Activated T-helper 1 cell treated with anti-CD3 and anti-CD28 coated beads, Interleukin-12 subunit alpha, Interleukin-12 subunit beta, Interleukin-2, Interleukin-4 antibody, amounts not matched to agents 30 ng/mL and 10 ng/mL and 1 ng/mL, durations not matched to agents 14 hours and 24 hours and 36 hours (primary cell): ENCODE results near the gene CTNNB1. TPM values are rescaled to one million over a fixed set of nuclear protein-coding genes. Genes with fewer than 3 reads are reported as not detected.

Source experiments
- DNase-seq: peaks from one replicate; pipeline ENCODE4 v3.0.0; 2021; ENCODE audit warnings: low spot score
- H3K27ac Mint-ChIP-seq: one replicate; pipeline ENCODE4 v1.8.0; 2021; ENCODE audit warnings: mild to moderate bottlenecking, mixed read lengths
- H3K27me3 Mint-ChIP-seq: one replicate; pipeline ENCODE4 v1.8.0; 2022; ENCODE audit warnings: mild to moderate bottlenecking, moderate library complexity, mixed read lengths; ENCODE audit not compliant: insufficient read depth
- H3K36me3 Mint-ChIP-seq: one replicate; pipeline ENCODE4 v1.8.0; 2021; ENCODE audit warnings: low read depth, mixed read lengths
- H3K4me1 Mint-ChIP-seq: one replicate; pipeline ENCODE4 v1.8.0; 2021; ENCODE audit warnings: low read depth, mixed read lengths
- H3K4me3 Mint-ChIP-seq: one replicate; pipeline ENCODE4 v1.8.0; 2021; ENCODE audit warnings: mild to moderate bottlenecking, moderate library complexity, mixed read lengths
- H3K9me3 Mint-ChIP-seq: one replicate; pipeline ENCODE4 v1.8.0; 2021; ENCODE audit warnings: mixed read lengths
- intact Hi-C: fragments of 100-400 bp; cut with micrococcal nuclease; formaldehyde crosslinking; loops from one replicate; pipeline ENCODE4 v1.15.1; 2024
- total RNA-seq: library from RNA; stranded (reverse); gene quantifications from 2 replicates; pipeline ENCODE4 v1.2.3, GENCODE V29; 2022

Gene CTNNB1
- total RNA-seq, 1 donor from 2014 or later, result 137 TPM

GRCh38 chr3:41176596-41176995 is 22.7 kb upstream of the CTNNB1 start:
- no peaks in the 10 kb centered on the region for H3K9me3 Mint-ChIP-seq
- no peak for DNase-seq
- no peak overlapping the region for H3K27ac Mint-ChIP-seq
- intact Hi-C loops, result no loop called here
- peaks cover 13% of the 10 kb centered on the region for H3K27me3 Mint-ChIP-seq
- no peaks in the 10 kb centered on the region for H3K4me1 Mint-ChIP-seq
- H3K36me3 Mint-ChIP-seq, result no peaks in the 10 kb centered on the region
- H3K4me3 Mint-ChIP-seq, result no peak overlapping the region

- H3K4me1 Mint-ChIP-seq, result no peaks in the 10 kb centered on the region
- intact Hi-C loops, result no loop called here
- H3K27me3 Mint-ChIP-seq, result peaks cover 8% of the 10 kb centered on the region
- no peaks in the 10 kb centered on the region for H3K9me3 Mint-ChIP-seq
- H3K4me3 Mint-ChIP-seq, result no peak overlapping the region
- no peaks in the 10 kb centered on the region for H3K36me3 Mint-ChIP-seq
- DNase-seq, result no peak
- H3K27ac Mint-ChIP-seq, result no peak overlapping the region
These were observed 20.7 kb upstream of the CTNNB1 start for GRCh38 chr3:41178576-41178975.

- Mint-ChIP-seq H3K4me3 (no peak overlapping the region), H3K36me3 (no peaks in the 10 kb centered on the region), H3K27ac (no peak overlapping the region), H3K4me1 (no peaks in the 10 kb centered on the region), H3K27me3 (peaks cover 10% of the 10 kb centered on the region), H3K9me3 (no peaks in the 10 kb centered on the region)
- DNase-seq, result no peak
- intact Hi-C loops, result loop anchor here (10.0 kb wide), 1 partner anchor 914 kb away; the partner anchor contains the start of gene TRAK1
These were observed 18.9 kb upstream of the CTNNB1 start for GRCh38 chr3:41180396-41180795.

DNA sequence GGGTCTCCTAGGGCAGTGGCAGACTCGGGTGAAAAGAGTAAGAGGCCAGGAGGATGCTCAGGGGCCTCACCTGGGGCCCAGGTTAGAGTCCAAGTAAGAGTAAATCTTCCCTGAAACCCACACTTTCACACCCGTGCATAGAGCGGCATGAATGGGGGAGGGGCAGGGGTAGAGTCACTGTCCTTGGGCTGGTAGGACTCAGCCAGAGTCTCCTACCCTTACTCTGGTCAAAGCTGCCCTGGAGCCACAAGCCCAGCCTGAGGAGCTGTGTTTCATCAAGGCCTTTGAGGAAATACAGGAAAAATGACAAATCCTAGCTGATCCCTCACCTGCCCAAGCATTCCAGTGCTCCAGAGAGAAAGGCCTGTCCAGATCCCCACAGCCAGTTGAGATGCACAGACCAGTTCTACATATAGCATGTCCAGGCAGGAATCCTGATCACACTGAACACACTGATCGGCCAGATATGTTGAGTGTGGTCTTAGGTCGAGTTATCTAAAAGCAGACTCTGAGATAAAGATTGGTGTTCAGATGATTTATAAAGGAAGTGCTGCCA is 16.7 kb upstream of the CTNNB1 start:
- Mint-ChIP-seq H3K27ac (no peak overlapping the region), H3K36me3 (no peaks in the 10 kb centered on the region), H3K9me3 (no peaks in the 10 kb centered on the region), H3K27me3 (peaks cover 7% of the 10 kb centered on the region), H3K4me1 (peaks cover 8% of the 10 kb centered on the region), H3K4me3 (no peak overlapping the region)
- intact Hi-C loops, result loop anchor here (10.0 kb wide), 1 partner anchor 912 kb away; the partner anchor contains the start of gene TRAK1
- DNase-seq, result no peak

GRCh38 chr3:41184394-41184793 is 14.9 kb upstream of the CTNNB1 start:
- Mint-ChIP-seq H3K27ac (no peak overlapping the region), H3K9me3 (no peaks in the 10 kb centered on the region), H3K4me3 (no peak overlapping the region), H3K27me3 (peaks cover 4% of the 10 kb centered on the region), H3K36me3 (no peaks in the 10 kb centered on the region), H3K4me1 (peaks cover 21% of the 10 kb centered on the region)
- intact Hi-C loops, result loop anchor here (10.0 kb wide), 1 partner anchor 910 kb away; the partner anchor contains the start of gene TRAK1
- DNase-seq, result no peak

DNA sequence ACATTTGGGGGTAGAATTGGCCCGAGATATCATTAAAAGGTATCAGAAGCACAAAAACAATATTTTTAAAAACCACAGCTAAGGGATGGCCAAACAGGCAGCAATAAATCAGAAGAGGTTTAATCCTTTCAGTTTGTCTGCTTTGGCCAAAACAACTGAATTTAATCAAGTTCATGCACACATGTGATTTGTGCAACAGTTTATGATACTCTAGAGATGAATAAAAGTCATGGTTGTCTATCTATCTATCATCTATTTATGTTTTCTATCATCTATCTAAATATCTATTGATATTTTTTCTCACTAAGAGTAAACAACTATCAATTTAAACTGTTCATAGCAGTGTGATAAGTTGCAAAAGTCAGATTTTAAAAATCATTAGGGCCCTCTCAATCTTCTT is 13.0 kb upstream of the CTNNB1 start:
- Mint-ChIP-seq H3K9me3 (no peaks in the 10 kb centered on the region), H3K27me3 (peaks cover 8% of the 10 kb centered on the region), H3K27ac (no peak overlapping the region), H3K4me1 (peaks cover 35% of the 10 kb centered on the region), H3K4me3 (no peak overlapping the region), H3K36me3 (no peaks in the 10 kb centered on the region)
- DNase-seq, result no peak
- intact Hi-C loops, result loop anchor here (5.0 to 10.0 kb wide), 2 partner anchors 69 to 909 kb away; partner anchors contain the start of gene TRAK1

GRCh38 chr3:41188306-41188705 is 11.0 kb upstream of the CTNNB1 start:
- Mint-ChIP-seq H3K9me3 (no peaks in the 10 kb centered on the region), H3K36me3 (no peaks in the 10 kb centered on the region), H3K27ac (peak overlapping the region; percentile 51), H3K27me3 (peaks cover 12% of the 10 kb centered on the region), H3K4me3 (no peak overlapping the region), H3K4me1 (peaks cover 35% of the 10 kb centered on the region)
- intact Hi-C loops, result loop anchor here (1.0 to 10.0 kb wide), 7 partner anchors 11 to 906 kb away; partner anchors contain the start of genes CTNNB1 and TRAK1
- DNase-seq, result no peak

DNA sequence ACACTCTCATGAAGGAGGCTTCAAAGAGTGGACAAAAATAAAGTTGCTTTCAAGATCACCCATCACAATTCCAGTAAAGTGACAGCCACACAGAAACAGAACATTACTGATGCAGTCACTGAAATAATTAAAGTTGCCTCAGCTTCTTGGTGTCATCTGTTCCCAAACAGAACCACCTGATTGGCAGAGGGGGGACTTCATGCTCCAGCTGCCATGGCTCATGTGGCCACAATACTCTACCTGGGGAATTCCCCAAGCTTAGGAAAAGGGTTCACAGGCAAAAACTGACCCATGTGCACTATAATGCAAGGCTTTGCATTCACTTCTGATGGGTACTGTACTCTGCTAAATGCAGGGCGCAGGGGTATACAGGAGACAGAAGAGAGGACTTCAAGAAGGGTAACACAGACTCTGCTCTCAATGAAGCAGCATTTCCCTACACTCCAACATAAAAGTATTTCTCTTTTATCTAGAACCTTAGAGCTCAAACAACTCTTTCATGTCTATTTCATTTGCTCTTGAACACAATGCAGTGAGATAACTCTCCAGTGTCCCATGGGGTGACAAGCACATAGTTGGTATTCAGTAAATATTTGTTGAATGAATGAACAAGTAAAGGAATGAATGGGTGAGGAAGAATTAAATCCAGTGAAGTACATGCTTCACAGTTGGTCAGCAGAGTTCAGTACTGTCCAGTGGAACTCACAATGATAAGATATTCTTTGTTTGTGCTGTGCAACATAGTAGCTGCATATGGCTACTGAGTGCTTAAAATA is 8.6 kb upstream of the CTNNB1 start:
- no peaks in the 10 kb centered on the region for H3K9me3 Mint-ChIP-seq
- H3K27ac Mint-ChIP-seq, result no peak overlapping the region
- H3K36me3 Mint-ChIP-seq, result no peaks in the 10 kb centered on the region
- peaks cover 22% of the 10 kb centered on the region for H3K27me3 Mint-ChIP-seq
- H3K4me1 Mint-ChIP-seq, result peaks cover 35% of the 10 kb centered on the region
- no peak for DNase-seq
- no peak overlapping the region for H3K4me3 Mint-ChIP-seq
- intact Hi-C loops, result no loop called here

- no peak for DNase-seq
- Mint-ChIP-seq H3K9me3 (no peaks in the 10 kb centered on the region), H3K4me1 (peaks cover 24% of the 10 kb centered on the region), H3K27me3 (peaks cover 34% of the 10 kb centered on the region), H3K27ac (no peak overlapping the region), H3K4me3 (no peak overlapping the region), H3K36me3 (no peaks in the 10 kb centered on the region)
- intact Hi-C loops, result no loop called here
These were observed 6.4 kb upstream of the CTNNB1 start for GRCh38 chr3:41192885-41193284.

DNA sequence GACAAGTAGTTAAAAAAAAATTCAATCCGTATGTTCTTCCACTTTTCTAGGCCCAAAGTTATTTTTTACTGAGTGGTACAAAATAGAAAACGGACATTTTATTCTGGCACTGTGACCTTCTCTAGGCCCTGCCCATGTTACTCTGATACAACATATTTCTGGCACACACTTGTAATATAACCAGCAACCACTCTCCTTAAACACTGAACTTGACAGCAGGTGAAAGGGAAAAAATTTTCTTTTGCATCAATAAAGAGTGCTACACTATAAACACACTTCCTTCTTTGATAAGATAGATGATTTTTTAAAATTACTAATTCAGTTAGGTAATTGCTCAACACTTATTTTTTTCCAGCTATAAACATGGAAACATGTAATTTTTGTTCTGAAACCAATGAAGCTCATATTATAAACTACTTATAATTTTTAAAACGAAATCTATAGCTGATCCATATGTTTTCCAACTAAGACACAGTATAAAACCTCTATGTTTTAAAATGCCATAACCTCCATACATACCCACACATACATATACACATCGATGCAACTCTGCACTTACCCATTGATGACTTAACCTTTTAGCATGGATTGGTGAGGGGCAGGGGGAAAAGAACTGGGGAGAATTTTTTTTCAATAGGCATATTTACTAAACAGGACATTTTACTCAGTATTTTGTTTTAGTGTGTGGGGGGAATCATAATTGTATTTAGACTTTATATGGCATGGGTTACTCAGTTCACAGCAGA is 5.3 kb upstream of the CTNNB1 start:
- H3K36me3 Mint-ChIP-seq, result no peaks in the 10 kb centered on the region
- intact Hi-C loops, result no loop called here
- no peak overlapping the region for H3K4me3 Mint-ChIP-seq
- no peak overlapping the region for H3K27ac Mint-ChIP-seq
- no peaks in the 10 kb centered on the region for H3K9me3 Mint-ChIP-seq
- peaks cover 14% of the 10 kb centered on the region for H3K4me1 Mint-ChIP-seq
- H3K27me3 Mint-ChIP-seq, result peaks cover 34% of the 10 kb centered on the region
- no peak for DNase-seq

DNA sequence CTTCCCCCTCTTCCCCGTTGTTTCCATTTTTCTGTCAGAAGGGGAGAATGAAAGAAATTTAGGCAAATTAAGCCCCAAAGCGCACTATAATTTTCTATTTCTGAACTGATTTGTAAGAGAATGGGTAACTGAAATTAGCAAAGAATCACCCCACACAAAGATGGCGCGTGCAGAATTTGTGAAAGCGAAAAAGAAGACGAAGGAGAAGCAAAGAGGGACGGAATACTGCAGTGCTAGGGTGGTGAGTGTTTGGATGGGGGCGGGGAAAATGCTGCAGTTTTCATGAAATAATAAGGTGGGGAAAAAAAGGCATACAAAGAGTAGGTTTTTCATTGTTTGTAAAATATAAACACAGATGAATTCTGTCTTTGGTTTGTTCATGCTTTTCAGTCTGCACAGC is 4.6 kb upstream of the CTNNB1 start:
- intact Hi-C loops, result loop anchor here (5.0 kb wide), 1 partner anchor 688 kb away; no protein-coding TSS in a partner anchor
- H3K4me3 Mint-ChIP-seq, result no peak overlapping the region
- H3K27ac Mint-ChIP-seq, result no peak overlapping the region
- H3K9me3 Mint-ChIP-seq, result no peaks in the 10 kb centered on the region
- H3K36me3 Mint-ChIP-seq, result peaks cover 1% of the 10 kb centered on the region
- H3K4me1 Mint-ChIP-seq, result peaks cover 12% of the 10 kb centered on the region
- no peak for DNase-seq
- peaks cover 34% of the 10 kb centered on the region for H3K27me3 Mint-ChIP-seq

- Mint-ChIP-seq H3K4me3 (no peak overlapping the region), H3K27me3 (peaks cover 31% of the 10 kb centered on the region), H3K27ac (no peak overlapping the region), H3K9me3 (no peaks in the 10 kb centered on the region), H3K36me3 (peaks cover 5% of the 10 kb centered on the region), H3K4me1 (peaks cover 5% of the 10 kb centered on the region)
- intact Hi-C loops, result loop anchor here (5.0 kb wide), 1 partner anchor 686 kb away; no protein-coding TSS in a partner anchor
- no peak for DNase-seq
These were observed 3.4 kb upstream of the CTNNB1 start for GRCh38 chr3:41195946-41196345.
